NCI-H146 (cell line): Measurements from ENCODE around the gene KLF17.

Experiments used
- DNase-seq: peaks from one replicate; lab custom pipeline; 2025; lab: John Stamatoyannopoulos, UW

KLF17 gene

DNA sequence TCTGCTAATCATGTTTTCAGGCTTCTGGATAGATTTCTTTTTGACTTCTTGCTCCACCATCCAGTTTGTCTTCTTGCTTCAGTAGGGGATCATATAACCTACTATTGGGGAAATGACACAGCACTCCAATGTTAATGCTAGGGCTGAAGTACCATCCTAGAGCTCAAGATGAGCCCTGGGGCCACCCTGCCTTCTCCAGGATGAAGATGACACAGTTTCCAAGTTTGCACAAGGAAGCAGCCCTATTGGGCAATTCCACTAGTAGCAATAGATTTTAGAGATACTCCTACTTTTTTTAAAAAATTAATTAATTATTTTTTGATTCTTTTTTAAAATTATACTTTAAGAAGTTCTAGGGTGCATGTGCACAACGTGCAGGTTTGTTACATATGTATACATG, 34.1 kb downstream of the KLF17 start:
- no peak for DNase-seq

DNA sequence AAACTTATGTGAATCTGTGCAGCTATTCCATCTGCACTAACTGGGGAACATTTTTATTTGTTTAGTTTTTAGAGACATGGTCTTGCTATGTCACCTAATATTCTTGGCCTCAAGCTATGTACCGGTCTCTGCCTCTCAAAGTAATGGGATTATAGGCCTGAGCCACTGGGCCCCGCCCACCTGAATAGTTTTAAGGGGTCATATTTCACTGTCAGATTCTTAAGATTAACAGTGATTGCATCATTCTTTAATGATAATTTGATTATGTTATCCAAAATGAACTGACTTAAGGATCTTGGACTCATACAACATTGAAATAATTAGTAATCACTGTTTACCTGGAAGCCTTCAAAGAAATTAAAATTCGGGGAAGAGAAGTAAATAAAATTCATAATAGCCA, 35.4 kb downstream of the KLF17 start:
- DNase-seq, result no peak

DNA sequence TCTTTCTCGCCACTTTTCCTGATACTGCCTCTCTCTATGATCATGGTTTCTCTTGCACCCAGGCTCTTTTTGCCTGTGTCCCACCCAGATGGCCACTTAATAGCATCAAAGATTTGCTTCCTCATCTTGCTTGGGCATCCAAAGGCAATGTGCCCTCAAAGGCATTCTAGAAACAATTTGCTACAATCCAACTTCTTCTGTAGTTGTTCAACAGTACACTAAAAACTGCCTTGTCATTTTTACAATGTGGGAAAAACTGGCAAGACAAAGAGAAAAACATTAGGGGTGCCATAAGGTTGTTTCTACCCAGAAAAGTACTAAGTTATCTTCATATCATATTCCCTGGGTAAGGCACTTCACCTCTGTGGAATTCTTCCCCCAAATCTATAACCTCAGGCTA, 39.3 kb downstream of the KLF17 start:
- DNase-seq, result no peak

- DNase-seq, result no peak
Measured at GRCh38 chr1:44158871-44159270, 40.2 kb downstream of the KLF17 start.

GRCh38 chr1:44161546-44161945, 42.9 kb downstream of the KLF17 start:
- no peak for DNase-seq

DNA sequence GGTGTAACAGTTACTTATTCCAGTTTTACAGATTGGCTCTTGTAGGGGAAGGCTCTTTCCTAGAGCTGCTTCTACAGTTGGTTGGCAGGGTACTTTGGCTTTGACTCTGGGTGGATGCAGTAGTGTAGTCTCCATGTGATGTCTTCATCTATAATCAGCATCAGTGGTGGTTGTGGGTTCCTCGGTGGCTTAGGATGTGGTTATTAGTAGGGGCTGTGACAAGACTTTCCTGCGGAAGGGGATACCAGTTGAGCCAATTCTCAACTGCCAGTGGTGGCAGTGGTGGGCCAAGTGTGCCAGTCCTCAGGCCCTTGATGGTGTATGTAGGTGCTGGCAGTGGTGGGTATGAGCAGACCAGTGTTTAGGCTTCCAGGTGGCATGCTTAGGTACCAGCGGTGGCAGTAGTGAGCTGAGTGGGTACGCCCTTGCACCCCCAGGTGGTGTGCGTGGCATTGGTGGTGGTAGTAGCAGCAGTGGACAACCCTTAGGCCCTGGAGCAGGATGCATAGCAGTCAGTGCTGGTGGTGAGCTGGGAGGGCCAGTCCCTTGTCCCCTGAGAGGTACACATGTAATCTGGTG, 50.0 kb downstream of the KLF17 start:
- no peak for DNase-seq

GRCh38 chr1:44170281-44170823, 51.7 kb downstream of the KLF17 start:
- DNase-seq, result no peak

DNA sequence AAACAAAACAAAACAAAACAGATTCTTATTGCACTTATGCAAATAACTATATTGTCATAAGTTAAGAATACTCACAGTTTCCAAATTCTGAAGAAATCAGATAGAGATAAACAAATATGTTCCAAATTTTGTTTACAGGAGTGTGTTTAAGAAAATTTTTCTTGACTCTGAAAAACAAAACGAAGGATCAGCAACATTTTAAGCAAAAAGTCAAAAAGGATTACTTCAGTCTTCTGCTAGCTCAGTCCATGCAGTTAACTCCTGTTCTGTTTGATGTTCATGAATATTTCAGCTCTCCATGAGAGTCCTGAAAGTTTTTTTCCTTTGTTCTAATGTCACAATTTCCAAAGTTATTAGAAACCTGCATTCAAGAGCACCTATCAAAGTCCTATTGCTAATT, 56.0 kb downstream of the KLF17 start:
- no peak for DNase-seq
